CD14-positive monocyte (primary cell): ENCODE measurements around the gene GBA3. TPM values are rescaled to one million over a fixed set of nuclear protein-coding genes. Genes with fewer than 3 reads are reported as not detected.

Experiments used
- DNase-seq, 3 donors: peaks; one replicate each; pipeline ENCODE4 v3.0.0-alpha.2; 2011 to 2022
- H2AFZ ChIP-seq: 2 replicates; pipeline ENCODE4 v1.6.0; 2012; ENCODE audit warnings: mild to moderate bottlenecking, low read depth, low read length, inconsistent platforms; ENCODE audit not compliant: insufficient read depth, poor library complexity, severe bottlenecking
- H3K27ac ChIP-seq, 2 donors: 1 replicate in 1 of 2; 2 replicates in 1 of 2; pipeline ENCODE4 v1.5.1; 2012 to 2013; ENCODE audit warnings: low read length in 2 of 2, control low read depth in 1 of 2, inconsistent platforms in 1 of 2, low read depth in 1 of 2, mild to moderate bottlenecking in 1 of 2
- H3K27me3 ChIP-seq, 2 donors: one replicate each; pipeline versions ENCODE4 v1.6.0 to v1.6.1; 2011 to 2013; ENCODE audit warnings: low read length in 2 of 2; ENCODE audit not compliant: control insufficient read depth in 2 of 2, insufficient read depth in 2 of 2
- H3K36me3 ChIP-seq, 2 donors: replicated peaks in 1 of 2; 1 replicate in 1 of 2; 2 replicates in 1 of 2; pipeline versions ENCODE4 v1.5.1 to v1.6.1; 2012 to 2013; ENCODE audit warnings: low read length in 2 of 2, control low read depth in 1 of 2, inconsistent platforms in 1 of 2, mild to moderate bottlenecking in 1 of 2; ENCODE audit not compliant: insufficient read depth in 2 of 2, control insufficient read depth in 1 of 2
- H3K4me1 ChIP-seq, 2 donors: 1 replicate in 1 of 2; 2 replicates in 1 of 2; pipeline versions ENCODE4 v1.5.1 to v1.6.1; 2012 to 2013; ENCODE audit warnings: low read length in 2 of 2, control low read depth in 1 of 2, inconsistent platforms in 1 of 2, mild to moderate bottlenecking in 1 of 2, moderate library complexity in 1 of 2; ENCODE audit not compliant: insufficient read depth in 2 of 2, control insufficient read depth in 1 of 2
- H3K4me2 ChIP-seq: replicated peaks from 2 replicates; pipeline ENCODE3; 2012; ENCODE audit warnings: low read length, moderate library complexity, mild to moderate bottlenecking; ENCODE audit not compliant: poor library complexity, severe bottlenecking; ENCODE audit errors: extremely low read depth
- H3K4me3 ChIP-seq, 3 experiments: fragments of 200-600 bp in 1 of 3; sonication (generic) in 1 of 3; replicated peaks in 1 of 3; 1 replicate in 2 of 3; 2 replicates in 1 of 3; pipeline ENCODE4 v1.5.1; 2011 to 2013; ENCODE audit warnings: low read length in 3 of 3, mild to moderate bottlenecking in 3 of 3, control low read depth in 2 of 3, low read depth in 2 of 3, inconsistent platforms in 1 of 3, moderate library complexity in 1 of 3
- H3K79me2 ChIP-seq: 2 replicates; pipeline ENCODE4 v1.6.0; 2012; ENCODE audit warnings: mild to moderate bottlenecking, control low read depth, inconsistent platforms, low read length, moderate library complexity; ENCODE audit not compliant: insufficient read depth
- H3K9ac ChIP-seq: 2 replicates; pipeline ENCODE4 v1.6.0; 2017; ENCODE audit warnings: low read length, mild to moderate bottlenecking; ENCODE audit not compliant: insufficient read depth, poor library complexity, severe bottlenecking
- H3K9me3 ChIP-seq, 2 donors: replicated peaks in 1 of 2; 1 replicate in 1 of 2; 2 replicates in 1 of 2; pipeline versions ENCODE4 v1.5.1 to v1.6.1; 2012 to 2013; ENCODE audit warnings: low read length in 2 of 2, control low read depth in 1 of 2; ENCODE audit not compliant: control insufficient read depth in 1 of 2, insufficient read depth in 1 of 2
- H4K20me1 ChIP-seq: 2 replicates; pipeline ENCODE4 v1.6.0; 2012; ENCODE audit warnings: mild to moderate bottlenecking, low read length, control low read depth, moderate library complexity; ENCODE audit not compliant: insufficient read depth
- H3K27ac Mint-ChIP-seq, 7 donors: one replicate each; pipeline ENCODE4 v1.8.0; 2020; ENCODE audit warnings: mild to moderate bottlenecking in 7 of 7, mixed read lengths in 7 of 7, moderate library complexity in 6 of 7, inconsistent platforms in 2 of 7
- H3K27me3 Mint-ChIP-seq, 3 donors: one replicate each; pipeline ENCODE4 v1.8.0; 2021 to 2022; ENCODE audit warnings: low read depth in 3 of 3, mild to moderate bottlenecking in 3 of 3, mixed read lengths in 3 of 3, moderate library complexity in 3 of 3, inconsistent platforms in 1 of 3
- H3K36me3 Mint-ChIP-seq, 2 donors: one replicate each; pipeline ENCODE4 v1.8.0; 2020; ENCODE audit warnings: mixed read lengths in 2 of 2, inconsistent platforms in 1 of 2, mild to moderate bottlenecking in 1 of 2
- H3K4me1 Mint-ChIP-seq: one replicate; pipeline ENCODE4 v1.8.0; 2020; ENCODE audit warnings: mild to moderate bottlenecking, mixed read lengths
- H3K4me3 Mint-ChIP-seq, 2 donors: one replicate each; pipeline ENCODE4 v1.8.0; 2020; ENCODE audit warnings: mild to moderate bottlenecking in 2 of 2, mixed read lengths in 2 of 2, moderate library complexity in 1 of 2
- H3K9me3 Mint-ChIP-seq, 7 donors: one replicate each; pipeline ENCODE4 v1.8.0; 2020 to 2022; ENCODE audit warnings: mixed read lengths in 7 of 7, mild to moderate bottlenecking in 6 of 7, moderate library complexity in 6 of 7, inconsistent platforms in 2 of 7
- WGBS: methylation state at CpG from one replicate; pipeline ENCODE4 v1.1.5; 2013; ENCODE audit warnings: missing lambda C conversion rate; ENCODE audit not compliant: insufficient coverage; 5-methylcytosine and 5-hydroxymethylcytosine counted together
- intact Hi-C, 2 donors: fragments of 100-400 bp; cut with micrococcal nuclease; formaldehyde crosslinking; loops; one replicate each; pipeline versions ENCODE4 v1.15.0 to v1.15.1; 2023
- polyA plus RNA-seq, 3 donors: library from polyadenylated mRNA; depleted of rRNA in 1 of 3; unstranded in 2 of 3; stranded (reverse) in 1 of 3; fragments of 300-500 nt in 2 of 3; fragments of >200 nt in 1 of 3; fragmentation: Illumina TruSeq in 2 of 3; gene quantifications; 1 replicate in 2 of 3; 2 replicates in 1 of 3; pipeline ENCODE4 v1.2.3, GENCODE V29; 2012 to 2021
- TF ChIP-seq, protein P1 (sequence below): fragments of 200-600 bp; IDR thresholded peaks from one replicate; pipeline ENCODE4 v1.8.0; 2022; ENCODE audit warnings: antibody characterized with exemption, mild to moderate bottlenecking

The GBA3 gene
- polyA plus RNA-seq, 3 donors: not detected

DNA sequence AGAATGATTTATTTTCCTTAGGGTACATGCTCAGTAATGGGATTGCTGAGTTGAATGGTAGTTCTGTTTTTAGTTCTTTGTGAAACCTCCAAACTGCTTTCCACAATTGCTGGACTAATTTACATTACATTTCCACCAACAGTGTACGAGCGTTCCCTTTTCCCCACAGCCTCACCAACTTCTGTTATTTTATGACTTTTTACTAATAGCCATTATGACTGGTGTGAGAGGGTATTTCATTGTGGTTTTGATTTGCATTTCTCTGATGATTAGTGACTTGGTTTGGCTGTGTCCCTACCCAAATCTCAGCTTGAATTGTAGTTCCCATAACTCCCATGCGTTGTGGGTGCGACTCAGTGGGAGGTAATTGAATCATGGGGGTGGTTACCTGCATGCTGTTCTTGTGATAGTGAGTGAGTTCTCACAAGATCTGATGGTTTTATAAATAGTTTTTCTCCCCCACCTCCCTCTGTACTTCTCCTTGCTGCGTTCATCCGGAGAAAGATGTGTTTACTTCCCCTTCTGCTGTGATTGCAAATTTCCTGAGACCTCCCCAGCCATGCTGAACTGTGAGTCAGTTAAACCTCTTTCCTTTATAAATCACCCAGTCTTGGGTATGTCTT is 95.1 kb downstream of the GBA3 start:
- peak overlapping the region; percentile 57 to 71 for H3K27ac ChIP-seq
- DNase-seq: peak; percentile 21 to 83 (median 44)
- peak overlapping the region in 1 of 2 donors; percentile 44 for H3K4me3 Mint-ChIP-seq

DNA sequence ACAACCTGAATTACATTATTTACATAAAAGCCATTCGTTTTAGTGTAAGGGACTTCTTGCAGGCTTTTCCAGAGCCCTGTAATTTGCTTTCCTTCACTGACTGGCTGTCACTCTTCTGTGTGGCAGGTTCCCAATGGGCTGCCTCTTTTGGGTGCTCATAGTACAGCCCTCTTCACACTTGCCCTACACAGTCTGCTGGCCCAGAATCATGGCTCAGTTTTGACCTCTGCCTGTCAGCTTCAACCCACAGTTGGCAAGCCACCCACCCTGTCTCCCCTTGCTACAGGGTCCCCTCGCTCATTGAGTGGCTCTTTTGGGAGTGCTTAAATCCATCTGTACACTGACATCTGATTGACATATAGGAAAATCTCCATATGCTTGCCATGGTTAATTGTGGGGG is 97.9 kb downstream of the GBA3 start:
- H3K27me3 Mint-ChIP-seq: peaks cover 0 to 4% (median 2%) of the 10 kb centered on the region in 3 donors
- Histone ChIP-seq H3K27me3 (no peaks in the 10 kb centered on the region), H3K4me1 (peaks cover 6 to 20% of the 10 kb centered on the region in 2 donors), H3K4me2 (no peak overlapping the region), H3K4me3 (no peak overlapping the region), H3K9me3 (no peaks in the 10 kb centered on the region), H3K9ac (no peak overlapping the region), H3K36me3 (no peaks in the 10 kb centered on the region), H2AFZ (no peak overlapping the region), H3K79me2 (no peaks in the 10 kb centered on the region), H4K20me1 (no peaks in the 10 kb centered on the region), H3K27ac (no peak overlapping the region)
- H3K4me3 Mint-ChIP-seq: no peak overlapping the region
- no peak for DNase-seq
- TF ChIP-seq, protein P1, sequence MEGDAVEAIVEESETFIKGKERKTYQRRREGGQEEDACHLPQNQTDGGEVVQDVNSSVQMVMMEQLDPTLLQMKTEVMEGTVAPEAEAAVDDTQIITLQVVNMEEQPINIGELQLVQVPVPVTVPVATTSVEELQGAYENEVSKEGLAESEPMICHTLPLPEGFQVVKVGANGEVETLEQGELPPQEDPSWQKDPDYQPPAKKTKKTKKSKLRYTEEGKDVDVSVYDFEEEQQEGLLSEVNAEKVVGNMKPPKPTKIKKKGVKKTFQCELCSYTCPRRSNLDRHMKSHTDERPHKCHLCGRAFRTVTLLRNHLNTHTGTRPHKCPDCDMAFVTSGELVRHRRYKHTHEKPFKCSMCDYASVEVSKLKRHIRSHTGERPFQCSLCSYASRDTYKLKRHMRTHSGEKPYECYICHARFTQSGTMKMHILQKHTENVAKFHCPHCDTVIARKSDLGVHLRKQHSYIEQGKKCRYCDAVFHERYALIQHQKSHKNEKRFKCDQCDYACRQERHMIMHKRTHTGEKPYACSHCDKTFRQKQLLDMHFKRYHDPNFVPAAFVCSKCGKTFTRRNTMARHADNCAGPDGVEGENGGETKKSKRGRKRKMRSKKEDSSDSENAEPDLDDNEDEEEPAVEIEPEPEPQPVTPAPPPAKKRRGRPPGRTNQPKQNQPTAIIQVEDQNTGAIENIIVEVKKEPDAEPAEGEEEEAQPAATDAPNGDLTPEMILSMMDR: no peak
- H3K4me1 Mint-ChIP-seq: peaks cover 15% of the 10 kb centered on the region
- intact Hi-C loops: no loop called here
- WGBS: 80% methylated on average over 1 of the region's 2 CpGs
- H3K27ac Mint-ChIP-seq: no peak overlapping the region
- H3K9me3 Mint-ChIP-seq: peaks cover 2 to 20% (median 13%) of the 10 kb centered on the region in 7 donors
- H3K36me3 Mint-ChIP-seq: no peaks in the 10 kb centered on the region

More for the DNA sequence above, 95.1 kb downstream of the GBA3 start:
- Mint-ChIP-seq H3K27ac (peak overlapping the region; percentile 70 to 92 (median 90)), H3K27me3 (peaks cover 0 to 4% (median 2%) of the 10 kb centered on the region in 3 donors), H3K9me3 (peaks cover 3 to 20% (median 16%) of the 10 kb centered on the region in 7 donors), H3K36me3 (no peaks in the 10 kb centered on the region), H3K4me1 (peaks cover 15% of the 10 kb centered on the region)
- Histone ChIP-seq H3K4me1 (peaks cover 6 to 21% of the 10 kb centered on the region in 2 donors), H3K36me3 (no peaks in the 10 kb centered on the region), H4K20me1 (no peaks in the 10 kb centered on the region), H3K79me2 (no peaks in the 10 kb centered on the region), H2AFZ (no peak overlapping the region), H3K27me3 (no peaks in the 10 kb centered on the region), H3K9ac (no peak overlapping the region), H3K9me3 (no peaks in the 10 kb centered on the region), H3K4me3 (no peak overlapping the region), H3K4me2 (no peak overlapping the region)
- WGBS: no CpG with 5 or more reads among the region's 6 CpGs
- TF ChIP-seq, protein P1: no peak
- intact Hi-C loops: no loop called here
